Fibroblast of pulmonary artery (primary cell): ENCODE measurements around the gene METTL1.

Source experiments
- DNase-seq: peaks from one replicate; pipeline ENCODE4 v3.0.0-alpha.2; 2010; ENCODE audit warnings: low read depth
- H3K4me3 ChIP-seq: replicated peaks from 2 replicates; pipeline ENCODE4 v1.5.1; 2011; ENCODE audit warnings: low read depth, mild to moderate bottlenecking, control low read depth, low read length, moderate library complexity
- CTCF ChIP-seq: IDR thresholded peaks from 2 replicates; pipeline ENCODE4 v1.5.1; 2011; ENCODE audit warnings: mild to moderate bottlenecking, control low read depth, low read length, inconsistent platforms; ENCODE audit errors: missing control alignments

The METTL1 gene

GRCh38 chr12:57744777-57745484 lies 27.0 kb downstream of the METTL1 start, which contains the start of gene TSPAN31:
Gene TSPAN31, plus strand, starts transcription at chr12:57745039. Its CDS starts 116 bp downstream, at chr12:57745155.
- no peak for TF ChIP-seq CTCF
- DNase-seq: peak; percentile 99
- peak within 1 kb of the TSS; percentile 99 for H3K4me3 ChIP-seq

GRCh38 chr12:57744194-57744776 lies 27.6 kb downstream of the METTL1 start:
- TF ChIP-seq CTCF: no peak
- peak overlapping the region; percentile 99 for H3K4me3 ChIP-seq
- peak; percentile 91 for DNase-seq

- H3K4me3 ChIP-seq: no peak overlapping the region
- no peak for TF ChIP-seq CTCF
- DNase-seq: no peak
Observed at GRCh38 chr12:57743769-57744168, 28.1 kb downstream of the METTL1 start.

GRCh38 chr12:57741844-57742738 lies 29.8 kb downstream of the METTL1 start:
- no peak overlapping the region for H3K4me3 ChIP-seq
- no peak for DNase-seq
- TF ChIP-seq CTCF: no peak

- H3K4me3 ChIP-seq: no peak overlapping the region
Observed at GRCh38 chr12:57741413-57741789, 30.5 kb downstream of the METTL1 start.

More at GRCh38 chr12:57741413-57741789, 30.5 kb downstream of the METTL1 start:
- no peak for DNase-seq
- no peak for TF ChIP-seq CTCF
